NCI-H226 (cell line): ENCODE measurements around the gene SORCS3.

Source experiments
- DNase-seq: peaks from one replicate; pipeline ENCODE4 v3.0.0-alpha.2; 2015

Gene SORCS3

DNA sequence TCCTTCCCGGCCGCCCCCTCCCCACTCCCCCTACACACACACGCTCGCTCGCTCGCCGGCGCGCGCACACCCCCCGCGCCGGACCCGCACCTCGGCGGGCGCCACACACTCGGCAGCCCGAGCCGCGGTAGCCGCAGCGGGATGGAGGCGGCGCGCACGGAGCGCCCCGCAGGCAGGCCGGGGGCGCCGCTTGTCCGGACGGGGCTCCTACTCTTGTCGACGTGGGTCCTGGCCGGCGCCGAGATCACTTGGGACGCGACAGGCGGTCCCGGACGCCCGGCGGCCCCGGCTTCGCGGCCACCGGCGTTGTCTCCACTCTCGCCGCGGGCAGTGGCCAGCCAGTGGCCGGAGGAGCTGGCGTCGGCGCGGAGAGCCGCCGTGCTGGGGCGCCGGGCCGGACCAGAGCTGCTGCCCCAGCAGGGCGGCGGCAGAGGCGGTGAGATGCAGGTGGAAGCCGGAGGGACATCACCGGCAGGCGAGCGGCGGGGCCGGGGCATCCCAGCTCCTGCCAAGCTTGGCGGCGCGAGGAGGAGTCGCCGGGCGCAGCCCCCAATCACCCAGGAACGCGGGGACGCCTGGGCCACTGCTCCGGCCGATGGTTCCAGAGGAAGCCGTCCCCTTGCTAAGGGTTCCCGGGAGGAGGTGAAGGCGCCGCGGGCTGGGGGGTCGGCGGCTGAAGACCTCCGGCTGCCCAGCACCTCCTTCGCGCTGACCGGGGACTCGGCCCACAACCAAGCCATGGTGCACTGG lies at the start of gene SORCS3:
SORCS3 (plus strand) TSS at position 104 of the 750 bp plus-strand sequence.
- no peak for DNase-seq

GRCh38 chr10:104591441-104591840 lies 49.6 kb upstream of the SORCS3 start:
- no peak for DNase-seq

GRCh38 chr10:104601166-104601565 lies 39.9 kb upstream of the SORCS3 start:
- DNase-seq: no peak

DNA sequence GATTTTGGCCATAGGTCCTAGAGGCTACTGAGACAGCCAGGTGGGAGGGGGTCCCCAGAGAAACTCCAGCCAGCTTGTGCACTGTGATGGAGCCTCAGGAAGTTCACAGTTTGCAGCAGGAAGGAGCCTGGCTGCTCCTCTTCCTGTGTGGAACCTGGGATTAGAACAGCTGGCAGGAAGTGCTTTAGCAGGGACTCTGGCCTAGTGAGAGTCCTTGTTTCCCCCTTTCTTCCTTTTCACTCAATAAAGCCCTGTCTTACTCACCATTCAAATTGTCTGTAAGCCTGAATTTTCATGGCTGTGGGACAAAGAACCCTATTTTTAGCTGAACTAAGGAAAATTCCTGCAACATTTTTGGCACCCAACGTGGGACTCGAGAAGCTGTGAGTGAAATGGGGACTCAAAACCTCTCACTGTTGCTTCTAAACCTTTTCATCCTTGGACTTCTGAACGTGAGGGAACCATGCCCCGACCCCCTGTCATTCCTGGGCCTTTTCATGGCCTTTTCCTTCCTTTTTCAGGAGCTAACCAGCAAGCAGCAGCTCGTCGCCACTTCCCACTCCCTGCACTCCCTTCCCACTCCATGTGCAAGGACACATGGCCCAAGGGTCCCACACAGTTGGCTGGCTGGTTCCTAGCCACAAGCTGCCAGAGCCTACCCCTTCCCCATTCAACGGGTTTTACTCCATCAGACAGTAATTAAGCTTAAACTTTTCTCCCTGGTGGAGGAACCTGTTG lies 32.8 kb upstream of the SORCS3 start:
- no peak for DNase-seq

DNA sequence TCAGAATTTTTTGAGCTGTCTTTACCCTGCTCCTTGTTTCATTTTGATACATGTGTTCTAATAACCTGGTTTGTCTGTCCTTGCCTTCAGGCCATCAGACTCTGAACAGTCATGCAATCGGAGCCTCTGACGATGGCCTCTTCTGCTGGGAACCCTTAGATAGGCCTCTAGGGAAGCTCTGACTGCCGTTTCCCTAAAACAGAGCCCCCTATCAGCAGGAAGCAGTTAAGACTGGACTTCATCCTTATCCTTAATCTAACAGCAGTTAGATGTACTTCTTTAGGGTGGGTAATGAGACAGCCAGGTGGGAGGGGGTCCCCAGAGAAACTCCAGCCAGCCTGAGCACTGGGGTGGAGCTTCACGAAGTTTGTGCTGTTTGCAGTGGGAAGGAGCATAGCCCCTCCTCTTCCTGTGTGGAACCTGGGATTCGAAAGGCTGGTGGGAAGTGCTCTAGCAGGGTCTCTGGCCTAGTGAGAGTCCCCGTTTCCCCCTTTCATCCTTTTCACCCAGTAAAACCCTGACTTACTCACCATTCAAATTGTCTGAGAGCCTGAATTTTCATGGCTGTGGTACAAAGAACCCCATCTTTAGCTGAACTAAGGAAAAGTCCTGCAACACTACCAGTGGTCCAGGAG lies 28.4 kb upstream of the SORCS3 start:
- DNase-seq: no peak

DNA sequence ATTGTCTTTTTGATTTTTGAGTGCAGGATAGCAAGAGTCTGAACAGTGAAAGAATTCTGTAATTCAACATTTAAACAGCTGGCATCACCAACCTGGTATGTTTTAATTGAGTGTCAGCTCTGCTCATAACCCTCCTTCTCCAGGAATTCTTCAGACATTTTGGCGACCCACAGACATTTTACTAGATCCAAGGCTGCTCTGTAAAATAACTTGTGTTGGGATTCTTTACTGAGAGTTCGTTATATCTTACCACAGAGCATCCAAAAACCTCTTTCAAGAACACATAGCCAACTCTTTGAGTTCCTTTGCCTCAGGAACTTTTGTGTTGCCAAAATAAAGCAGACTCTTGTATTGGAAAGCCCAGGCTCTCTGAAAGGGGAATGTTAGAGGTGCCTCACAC lies 27.7 kb upstream of the SORCS3 start:
- no peak for DNase-seq

- no peak for DNase-seq
Observed at GRCh38 chr10:104614245-104614831, 26.8 kb upstream of the SORCS3 start.

GRCh38 chr10:104615136-104615535 lies 26.0 kb upstream of the SORCS3 start:
- DNase-seq: no peak

DNA sequence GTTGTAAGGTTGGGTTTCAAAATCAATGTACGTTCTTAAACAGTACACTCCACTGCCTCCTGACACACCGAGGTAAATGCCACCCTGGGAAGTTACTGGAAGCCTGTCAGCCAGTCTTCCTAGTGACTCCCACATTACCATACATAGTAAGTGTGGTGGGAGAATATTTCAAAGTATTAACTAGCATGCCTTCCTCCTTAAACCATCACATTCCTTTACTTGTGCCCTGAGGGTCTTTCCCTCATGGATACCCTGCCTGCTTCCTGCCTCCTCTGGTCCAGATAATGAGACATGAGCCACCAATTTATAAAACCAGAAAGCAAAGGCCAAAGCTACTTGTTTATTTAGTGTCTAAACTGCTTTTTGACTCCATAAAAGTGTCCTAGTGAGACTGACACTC lies 23.3 kb upstream of the SORCS3 start:
- no peak for DNase-seq

GRCh38 chr10:104622175-104622574 lies 18.9 kb upstream of the SORCS3 start:
- no peak for DNase-seq

GRCh38 chr10:104622598-104623209 lies 18.4 kb upstream of the SORCS3 start:
- peak; percentile 35 for DNase-seq

- no peak for DNase-seq
Observed at GRCh38 chr10:104630731-104631130, 10.4 kb upstream of the SORCS3 start.

DNA sequence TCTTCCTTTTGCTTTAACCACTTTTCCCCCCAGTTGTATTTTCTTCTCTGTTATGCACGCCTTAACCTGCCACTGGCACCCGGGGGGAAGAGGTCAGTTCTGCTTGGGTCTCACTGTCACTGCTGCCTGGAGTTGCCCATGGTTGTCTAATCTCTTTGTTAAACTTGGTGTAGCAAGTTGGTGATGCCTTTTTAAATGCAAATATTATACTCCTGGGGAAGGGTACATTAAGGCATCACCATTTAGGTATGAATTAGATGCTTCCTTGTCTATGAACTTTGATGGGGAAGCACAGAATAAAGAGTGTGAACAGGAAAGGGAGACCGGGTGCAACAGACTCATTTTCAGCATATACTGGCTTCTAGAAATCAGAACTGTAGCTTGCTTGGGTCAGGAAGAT lies 9.1 kb upstream of the SORCS3 start:
- DNase-seq: no peak

DNA sequence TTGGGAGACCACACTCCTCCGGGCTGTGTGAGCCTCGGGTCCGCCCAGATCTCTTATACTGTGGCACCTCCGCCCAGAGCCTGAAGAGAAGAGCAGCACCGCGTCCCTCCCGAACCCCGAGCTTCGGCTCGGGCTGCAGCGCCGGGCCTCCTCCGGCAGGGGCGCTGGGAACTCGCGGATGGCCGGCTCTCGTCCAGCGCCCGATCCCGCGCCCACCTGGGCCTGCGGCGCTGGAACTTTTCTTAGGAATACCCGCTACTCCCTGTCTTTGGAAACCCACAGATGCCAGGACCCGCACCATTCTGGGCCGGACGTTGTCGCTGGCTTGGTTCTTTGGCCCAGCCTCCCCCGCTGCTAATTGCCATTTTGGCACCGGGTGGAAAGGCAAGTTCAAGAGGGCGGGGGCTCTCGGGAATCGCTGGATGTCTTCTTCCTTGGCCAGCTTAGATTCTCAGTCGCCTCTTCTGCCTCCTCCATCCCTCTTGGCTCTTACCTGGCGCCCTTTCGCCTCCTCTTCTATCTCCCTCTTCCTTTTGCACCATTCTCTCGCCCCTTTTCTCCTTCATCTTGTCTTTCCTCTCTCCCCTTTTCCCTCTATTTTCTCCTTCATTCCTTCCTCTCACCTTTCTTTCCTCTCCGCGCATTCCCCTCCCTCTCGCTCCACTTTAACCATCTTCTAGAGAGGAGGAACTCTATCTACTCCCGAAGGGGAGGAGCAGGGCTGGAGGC lies 2.1 kb upstream of the SORCS3 start:
- DNase-seq: no peak

- no peak for DNase-seq
Observed at GRCh38 chr10:104639590-104640338, 1.3 kb upstream of the SORCS3 start.

DNA sequence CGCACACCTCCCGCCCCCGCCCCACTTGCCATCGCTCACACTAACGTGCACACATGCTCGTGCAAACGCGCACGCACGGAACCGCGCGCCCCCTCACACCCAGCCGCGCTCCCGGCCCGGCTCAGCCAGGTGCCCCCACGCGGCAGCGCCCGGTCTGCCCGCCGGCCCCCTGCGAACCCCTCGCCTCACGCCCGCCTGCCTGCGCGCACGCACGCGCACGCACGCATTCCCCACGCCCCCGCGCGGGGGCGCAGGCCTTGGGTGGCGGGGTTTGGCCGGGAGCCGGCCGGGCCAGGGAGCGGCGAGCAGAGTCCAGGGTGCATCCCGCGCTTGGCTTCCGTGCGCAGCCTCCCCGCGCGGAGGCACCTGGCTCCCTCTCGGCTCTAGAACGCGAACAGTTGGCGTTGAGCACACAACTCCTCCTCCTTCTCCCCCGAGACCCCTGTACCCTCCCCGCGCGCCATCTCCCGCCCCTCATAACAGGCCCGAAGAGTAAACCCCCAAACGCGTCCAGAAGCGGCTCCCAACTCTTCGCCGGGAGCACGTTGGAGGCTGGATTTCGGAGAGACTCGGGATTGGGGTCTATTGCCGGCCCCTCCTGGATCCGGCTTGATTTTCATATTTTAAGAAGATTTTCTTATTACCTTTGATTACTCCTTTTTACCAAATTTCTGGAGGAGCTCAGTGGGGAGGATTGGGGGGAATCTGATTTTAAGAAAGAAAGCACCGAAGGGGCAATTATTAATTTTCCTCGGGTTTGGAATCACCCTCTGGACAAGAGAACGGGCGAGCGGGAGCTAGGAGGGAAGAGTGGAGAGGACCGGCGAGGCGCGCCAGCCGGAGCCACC lies 527 bp upstream of the SORCS3 start:
- DNase-seq: no peak

GRCh38 chr10:104641937-104642657 lies 1.0 kb downstream of the SORCS3 start:
- DNase-seq: no peak

- no peak for DNase-seq
Observed at GRCh38 chr10:104642658-104643302, 1.7 kb downstream of the SORCS3 start.

DNA sequence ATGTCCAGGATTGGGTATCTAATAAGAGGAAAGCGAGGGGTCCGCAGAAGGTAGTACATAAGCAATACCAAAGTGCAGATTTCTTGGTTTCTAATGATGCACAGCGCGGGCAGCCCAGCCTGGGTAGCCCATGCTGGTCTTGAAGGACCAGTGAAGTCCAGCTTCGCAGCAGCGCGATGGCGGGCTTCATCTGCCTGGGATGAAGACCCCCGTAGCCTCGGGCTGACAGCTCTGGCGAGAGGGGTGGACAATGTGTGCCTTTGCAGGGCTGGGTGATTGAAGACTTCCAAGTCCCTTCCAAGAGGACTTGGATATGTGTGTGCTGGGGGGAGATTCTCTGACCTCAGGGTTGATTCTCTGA lies 2.2 kb downstream of the SORCS3 start:
- DNase-seq: no peak

- DNase-seq: no peak
Observed at GRCh38 chr10:104646146-104646545, 5.1 kb downstream of the SORCS3 start.
